Trophoblast cell (in vitro differentiated cells and primary cell): Measurements from ENCODE around the gene GNAI3.

Experiments used
- DNase-seq, 2 donors: peaks; one replicate each; pipeline ENCODE4 v3.0.0-alpha.2; 2016
- H2AFZ ChIP-seq: 2 replicates; pipeline ENCODE4 v1.6.1; 2013; ENCODE audit warnings: low read length, moderate library complexity, mild to moderate bottlenecking; ENCODE audit not compliant: insufficient read depth, poor library complexity
- H2AK5ac ChIP-seq: 2 replicates; pipeline ENCODE4 v1.6.1; 2013; ENCODE audit warnings: mild to moderate bottlenecking, low read length
- H2BK120ac ChIP-seq: 2 replicates; pipeline ENCODE4 v1.6.1; 2013; ENCODE audit warnings: low read length, mild to moderate bottlenecking, moderate library complexity; ENCODE audit not compliant: insufficient read depth, poor library complexity
- H2BK12ac ChIP-seq: 2 replicates; pipeline ENCODE4 v1.6.1; 2013; ENCODE audit warnings: mild to moderate bottlenecking, low read length, moderate library complexity
- H2BK5ac ChIP-seq: 2 replicates; pipeline ENCODE4 v1.6.1; 2013; ENCODE audit warnings: low read length, low read depth, moderate library complexity, mild to moderate bottlenecking; ENCODE audit not compliant: poor library complexity
- H3K14ac ChIP-seq: 2 replicates; pipeline ENCODE4 v1.6.1; 2013; ENCODE audit warnings: mild to moderate bottlenecking, low read length
- H3K18ac ChIP-seq: 2 replicates; pipeline ENCODE4 v1.6.1; 2013; ENCODE audit warnings: mild to moderate bottlenecking, low read length
- H3K23ac ChIP-seq: 2 replicates; pipeline ENCODE4 v1.6.1; 2013; ENCODE audit warnings: low read length
- H3K27ac ChIP-seq: 2 replicates; pipeline ENCODE4 v1.5.1; 2013; ENCODE audit warnings: low read depth, mild to moderate bottlenecking, inconsistent platforms, low read length, moderate library complexity
- H3K27me3 ChIP-seq: 2 replicates; pipeline ENCODE4 v1.6.1; 2013; ENCODE audit warnings: inconsistent platforms, mild to moderate bottlenecking, low read length, moderate library complexity; ENCODE audit not compliant: insufficient read depth
- H3K36me3 ChIP-seq, 2 experiments: 1 replicate in 1 of 2; 2 replicates in 1 of 2; pipeline ENCODE4 v1.6.1; 2013; ENCODE audit warnings: low read length in 2 of 2, mild to moderate bottlenecking in 2 of 2, moderate library complexity in 1 of 2; ENCODE audit not compliant: insufficient read depth in 2 of 2, control insufficient read depth in 1 of 2
- H3K4ac ChIP-seq: 2 replicates; pipeline ENCODE4 v1.6.1; 2013; ENCODE audit warnings: low read depth, mild to moderate bottlenecking, low read length, moderate library complexity
- H3K4me1 ChIP-seq, 2 experiments: 1 replicate in 1 of 2; 2 replicates in 1 of 2; pipeline ENCODE4 v1.6.1; 2013; ENCODE audit warnings: low read length in 2 of 2, mild to moderate bottlenecking in 2 of 2, moderate library complexity in 1 of 2; ENCODE audit not compliant: insufficient read depth in 2 of 2, control insufficient read depth in 1 of 2
- H3K4me2 ChIP-seq: 2 replicates; pipeline ENCODE4 v1.6.1; 2013; ENCODE audit warnings: inconsistent platforms, mild to moderate bottlenecking, low read length, moderate library complexity
- H3K4me3 ChIP-seq: 2 replicates; pipeline ENCODE4 v1.5.1; 2013; ENCODE audit warnings: mild to moderate bottlenecking, low read depth, low read length, inconsistent platforms
- H3K79me1 ChIP-seq: one replicate; pipeline ENCODE4 v1.6.1; 2013; ENCODE audit warnings: low read length
- H3K79me2 ChIP-seq: 2 replicates; pipeline ENCODE4 v1.6.1; 2013; ENCODE audit warnings: low read length, mild to moderate bottlenecking; ENCODE audit not compliant: control insufficient read depth, insufficient read depth, poor library complexity
- H3K9ac ChIP-seq: 2 replicates; pipeline ENCODE4 v1.6.1; 2013; ENCODE audit warnings: mild to moderate bottlenecking, low read length
- H3K9me3 ChIP-seq: 2 replicates; pipeline ENCODE4 v1.6.1; 2013; ENCODE audit warnings: low read depth, mild to moderate bottlenecking, control low read depth, inconsistent platforms, low read length; ENCODE audit not compliant: insufficient read depth
- H4K12ac ChIP-seq: 2 replicates; pipeline ENCODE4 v1.6.1; 2013; ENCODE audit warnings: low read depth, mild to moderate bottlenecking, low read length, moderate library complexity
- H4K8ac ChIP-seq: 2 replicates; pipeline ENCODE4 v1.6.1; 2013; ENCODE audit warnings: low read depth, mild to moderate bottlenecking, low read length, moderate library complexity
- H4K91ac ChIP-seq: one replicate; pipeline ENCODE4 v1.6.1; 2013; ENCODE audit warnings: low read depth, mild to moderate bottlenecking, low read length, moderate library complexity
- WGBS: extraction: QIAGEN DNeasy Blood & Tissue Kit; methylation state at CpG from one replicate; pipeline ENCODE4 v1.1.7; 2013; ENCODE audit warnings: missing lambda C conversion rate; ENCODE audit not compliant: insufficient read length, insufficient coverage; ENCODE audit errors: extremely low coverage; 5-methylcytosine and 5-hydroxymethylcytosine counted together

GNAI3 gene

GRCh38 chr1:109522026-109522425 is 26.4 kb upstream of the GNAI3 start:
- H3K79me1 ChIP-seq = no peaks in the 10 kb centered on the region
- H3K4me3 ChIP-seq = no peak overlapping the region
- no peak overlapping the region for H2AFZ ChIP-seq
- WGBS = no CpG with 5 or more reads among the region's 7 CpGs
- no peak overlapping the region for H2BK120ac ChIP-seq
- H3K4ac ChIP-seq = no peak overlapping the region
- no peak overlapping the region for H2BK12ac ChIP-seq
- no peak for DNase-seq
- H3K9ac ChIP-seq = no peak overlapping the region
- H3K9me3 ChIP-seq = no peaks in the 10 kb centered on the region
- no peak overlapping the region for H2BK5ac ChIP-seq
- no peak overlapping the region for H4K91ac ChIP-seq
- no peaks in the 10 kb centered on the region for H3K27me3 ChIP-seq
- H2AK5ac ChIP-seq = no peak overlapping the region
- no peaks in the 10 kb centered on the region for H3K4me1 ChIP-seq
- H3K79me2 ChIP-seq = no peaks in the 10 kb centered on the region
- no peak overlapping the region for H3K14ac ChIP-seq
- no peak overlapping the region for H3K23ac ChIP-seq
- no peaks in the 10 kb centered on the region for H3K36me3 ChIP-seq
- no peak overlapping the region for H3K27ac ChIP-seq
- no peak overlapping the region for H3K18ac ChIP-seq
- no peak overlapping the region for H3K4me2 ChIP-seq
- H4K8ac ChIP-seq = no peak overlapping the region
- H4K12ac ChIP-seq = no peak overlapping the region

DNA sequence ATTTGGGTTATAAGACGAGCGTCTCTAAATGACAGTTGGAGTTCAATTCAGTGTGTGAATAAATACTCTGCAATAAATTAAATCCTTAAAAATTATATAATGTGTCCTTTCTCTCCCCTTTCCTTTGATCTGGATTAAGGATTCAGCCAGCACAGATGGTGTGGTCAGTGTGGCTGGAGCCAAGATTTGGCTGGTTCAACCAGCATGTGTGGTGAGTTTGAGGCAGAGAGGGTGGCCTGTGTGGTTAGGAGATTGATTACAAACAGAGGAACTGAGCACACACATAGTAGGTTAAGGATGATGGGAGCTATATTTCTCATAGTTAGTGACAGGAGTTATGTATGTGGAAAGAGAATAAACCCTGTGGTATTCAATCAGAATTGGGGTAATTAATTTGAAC is 24.7 kb upstream of the GNAI3 start:
- DNase-seq = no peak
- Histone ChIP-seq H4K91ac (no peak overlapping the region), H2BK12ac (no peak overlapping the region), H3K4me1 (no peaks in the 10 kb centered on the region), H2BK120ac (no peak overlapping the region), H3K9me3 (no peaks in the 10 kb centered on the region), H2AFZ (no peak overlapping the region), H3K79me1 (no peaks in the 10 kb centered on the region), H3K23ac (no peak overlapping the region), H3K27ac (no peak overlapping the region), H3K36me3 (no peaks in the 10 kb centered on the region), H3K27me3 (no peaks in the 10 kb centered on the region), H2AK5ac (no peak overlapping the region), H3K18ac (no peak overlapping the region), H4K12ac (no peak overlapping the region), H3K9ac (no peak overlapping the region), H3K4me3 (no peak overlapping the region), H3K14ac (no peak overlapping the region), H3K4me2 (no peak overlapping the region), H3K4ac (no peak overlapping the region), H2BK5ac (no peak overlapping the region), H3K79me2 (no peaks in the 10 kb centered on the region), H4K8ac (no peak overlapping the region)
- no CpG with 5 or more reads among the region's 2 CpGs for WGBS

- no peak overlapping the region for H2BK12ac ChIP-seq
- H3K4me1 ChIP-seq = no peaks in the 10 kb centered on the region
- no peaks in the 10 kb centered on the region for H3K79me1 ChIP-seq
- no peak overlapping the region for H2AK5ac ChIP-seq
- H4K8ac ChIP-seq = no peak overlapping the region
- H3K14ac ChIP-seq = no peak overlapping the region
- no CpG with 5 or more reads among the region's 14 CpGs for WGBS
- H2AFZ ChIP-seq = no peak overlapping the region
- peaks cover 2% of the 10 kb centered on the region for H3K9me3 ChIP-seq
- H3K79me2 ChIP-seq = no peaks in the 10 kb centered on the region
- no peak overlapping the region for H2BK5ac ChIP-seq
- H4K12ac ChIP-seq = no peak overlapping the region
- H3K27me3 ChIP-seq = no peaks in the 10 kb centered on the region
- no peak for DNase-seq
- no peak overlapping the region for H3K4me2 ChIP-seq
- no peak overlapping the region for H2BK120ac ChIP-seq
- no peak overlapping the region for H3K27ac ChIP-seq
- no peak overlapping the region for H4K91ac ChIP-seq
- H3K36me3 ChIP-seq = no peaks in the 10 kb centered on the region
- no peak overlapping the region for H3K4me3 ChIP-seq
- no peak overlapping the region for H3K9ac ChIP-seq
- H3K23ac ChIP-seq = no peak overlapping the region
- no peak overlapping the region for H3K4ac ChIP-seq
- no peak overlapping the region for H3K18ac ChIP-seq
These were observed 21.2 kb upstream of the GNAI3 start for GRCh38 chr1:109527098-109527811.

- no peak overlapping the region for H3K27ac ChIP-seq
- no peak overlapping the region for H2AK5ac ChIP-seq
- no peaks in the 10 kb centered on the region for H3K36me3 ChIP-seq
- H4K91ac ChIP-seq = no peak overlapping the region
- no peak overlapping the region for H2BK5ac ChIP-seq
- no peak overlapping the region for H2BK120ac ChIP-seq
- H2AFZ ChIP-seq = no peak overlapping the region
- H3K18ac ChIP-seq = no peak overlapping the region
- H2BK12ac ChIP-seq = no peak overlapping the region
- DNase-seq = no peak
- H3K4me2 ChIP-seq = no peak overlapping the region
- H3K9ac ChIP-seq = no peak overlapping the region
- no CpG with 5 or more reads among the region's 9 CpGs for WGBS
- H3K4ac ChIP-seq = no peak overlapping the region
- H3K79me1 ChIP-seq = no peaks in the 10 kb centered on the region
- no peak overlapping the region for H3K14ac ChIP-seq
- H3K4me3 ChIP-seq = no peak overlapping the region
- peaks cover 0 to 2% of the 10 kb centered on the region in 2 experiments for H3K4me1 ChIP-seq
- no peak overlapping the region for H4K12ac ChIP-seq
- H3K27me3 ChIP-seq = no peaks in the 10 kb centered on the region
- H3K23ac ChIP-seq = no peak overlapping the region
- H4K8ac ChIP-seq = no peak overlapping the region
- H3K9me3 ChIP-seq = peaks cover 2% of the 10 kb centered on the region
- H3K79me2 ChIP-seq = no peaks in the 10 kb centered on the region
These were observed 20.3 kb upstream of the GNAI3 start for GRCh38 chr1:109527846-109528695.
